NCI-H526 (cell line): ENCODE measurements around the gene RMRP.
"Not testable (repeated sequence)": the region's sequence is repeated elsewhere in the genome, so short reads cannot be mapped to it uniquely, and the experiment has no call there.

Experiments used
- DNase-seq, 2 experiments: peaks; one replicate each; lab custom pipeline; 2025; lab: John Stamatoyannopoulos, UW

RMRP gene

DNA sequence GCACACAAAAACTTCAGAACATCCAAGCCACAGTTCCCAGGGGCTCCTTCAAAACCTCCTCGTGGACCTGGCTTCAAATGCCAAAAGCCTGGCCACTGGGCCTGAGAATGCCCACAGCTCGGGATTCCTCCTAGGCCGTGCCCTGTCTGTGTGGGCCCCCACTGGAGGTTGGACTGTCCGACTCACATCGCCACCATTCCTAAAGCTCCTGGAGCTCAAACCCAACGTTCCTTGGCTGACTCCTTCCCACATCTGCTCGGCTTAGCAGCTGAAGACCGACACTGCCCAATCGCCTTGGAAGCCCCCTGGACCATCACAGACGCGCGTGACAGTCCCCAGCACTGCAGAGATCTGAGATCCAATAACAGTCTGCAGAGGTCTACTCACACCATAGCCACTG is 14.8 kb downstream of the RMRP start:
- no peak for DNase-seq

DNA sequence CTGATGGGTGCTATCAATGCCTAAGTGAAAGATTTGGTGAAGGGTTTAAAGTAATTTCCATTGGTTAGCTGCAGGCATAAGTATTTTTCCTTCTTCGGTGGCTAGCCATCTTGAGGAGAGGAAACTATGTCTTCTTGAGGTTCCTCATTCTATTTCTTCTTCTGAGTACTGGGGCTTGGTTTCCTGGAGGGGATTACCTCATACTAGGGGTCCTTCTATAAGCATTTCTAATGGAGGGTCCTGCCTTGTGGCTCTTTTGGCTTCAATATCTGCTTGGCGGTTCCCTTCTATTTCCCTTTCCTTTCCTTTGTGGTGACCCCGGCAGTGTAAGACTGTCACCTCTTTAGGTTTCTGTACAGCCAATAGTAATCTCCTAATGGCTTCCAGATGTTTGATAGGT is 16.3 kb downstream of the RMRP start:
- not testable (repeated sequence) for DNase-seq

DNA sequence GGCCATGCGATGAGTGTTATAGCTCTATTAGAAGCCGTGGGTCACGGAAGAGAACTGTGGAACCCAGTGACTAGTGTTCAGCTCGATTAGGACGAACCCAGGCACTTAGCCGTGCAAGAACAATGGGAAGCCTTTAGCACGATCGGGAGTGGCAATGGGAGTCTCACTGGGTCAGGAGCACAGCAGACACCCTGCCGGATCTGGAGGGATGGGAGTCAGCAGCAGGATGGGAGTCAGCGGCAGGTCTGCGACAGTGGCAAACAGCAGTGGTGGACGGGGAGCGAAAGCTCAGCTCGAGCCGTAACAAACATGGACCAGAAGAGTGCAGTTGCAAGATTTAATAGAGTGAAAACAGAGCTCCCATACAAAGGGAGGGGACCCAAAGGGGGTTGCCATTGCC is 17.4 kb downstream of the RMRP start:
- DNase-seq = not testable (repeated sequence)

DNA sequence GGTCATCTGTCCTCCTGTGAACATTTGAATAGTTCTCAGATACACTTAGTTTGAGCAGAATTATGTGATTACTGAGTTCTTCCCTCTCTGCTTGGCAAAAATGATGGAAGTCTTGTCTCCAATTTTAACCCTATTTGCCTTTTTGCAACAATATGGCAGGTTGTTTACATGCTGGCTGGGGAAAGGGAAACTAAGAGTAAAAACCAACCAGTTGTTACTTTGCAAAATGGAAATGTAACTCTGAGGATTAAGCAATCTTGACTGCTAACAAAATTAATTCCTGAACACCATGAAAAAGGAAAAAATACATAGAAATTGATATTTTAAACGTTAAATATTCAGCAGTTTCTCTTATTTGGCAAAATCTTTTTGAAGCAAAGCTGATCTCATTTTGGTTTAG is 18.2 kb downstream of the RMRP start:
- DNase-seq = no peak

DNA sequence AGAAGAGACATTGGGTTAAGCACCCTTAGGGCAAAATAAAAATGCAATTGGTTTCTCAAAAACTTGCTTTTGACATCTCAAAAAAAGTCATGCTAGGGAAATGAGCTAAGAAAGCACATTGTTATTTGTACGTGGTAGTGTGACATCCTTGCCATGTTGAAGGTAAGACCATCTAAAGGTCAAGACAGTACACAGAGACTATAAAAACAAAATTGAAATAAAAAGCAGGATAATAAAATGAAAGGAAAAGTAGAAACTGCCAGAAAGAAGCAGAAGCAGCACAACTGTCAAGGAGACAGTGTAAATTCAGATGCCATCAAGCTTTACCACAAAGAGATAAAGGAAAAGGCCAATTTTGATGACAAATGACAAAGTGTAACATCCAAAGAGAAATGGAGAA is 18.6 kb downstream of the RMRP start:
- DNase-seq = not testable (repeated sequence)

DNA sequence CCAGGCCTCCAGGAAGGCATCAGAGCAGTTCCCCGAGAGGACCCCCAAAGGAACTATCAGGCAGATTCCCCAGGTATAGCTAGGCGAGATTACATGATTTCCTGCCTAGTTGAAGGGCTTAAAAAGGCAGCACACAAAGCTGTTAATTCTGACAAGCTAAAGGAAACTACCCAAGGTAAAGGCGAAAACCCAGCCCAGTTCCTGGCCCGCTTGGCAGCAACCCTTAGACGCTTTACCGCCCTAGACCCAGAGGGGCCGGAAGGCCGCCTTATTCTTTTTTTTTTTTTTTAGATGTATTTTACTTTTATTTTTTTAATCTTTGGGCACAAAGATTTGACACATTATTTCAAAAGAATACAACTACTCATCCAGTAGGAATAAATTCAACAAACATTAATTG is 19.1 kb downstream of the RMRP start:
- DNase-seq = not testable (repeated sequence)

DNA sequence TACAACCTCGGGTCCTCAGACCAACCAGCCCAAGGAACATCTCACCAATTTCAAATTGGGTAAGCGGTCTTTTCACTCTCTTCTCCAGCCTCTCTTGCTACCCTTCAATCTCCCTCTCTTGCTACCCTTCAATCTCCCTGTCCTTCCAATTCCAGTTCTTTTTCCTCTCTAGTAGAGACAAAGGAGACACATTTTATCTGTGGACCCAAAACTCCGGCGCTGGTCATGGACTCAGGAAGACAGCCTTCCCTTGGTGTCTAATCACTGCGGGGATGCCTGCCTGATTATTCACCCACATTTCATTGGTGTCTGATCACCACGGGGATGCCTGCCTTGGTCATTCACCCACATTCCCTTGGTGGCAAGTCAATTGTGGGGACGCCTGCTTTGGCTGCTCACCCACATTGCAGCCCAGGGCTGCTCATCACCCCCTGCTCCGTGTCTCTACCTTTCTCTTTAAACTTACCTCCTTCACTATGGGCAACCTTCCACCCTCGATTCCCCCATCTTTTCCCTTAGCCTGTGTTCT is 20.3 kb downstream of the RMRP start:
- DNase-seq = not testable (repeated sequence)

DNA sequence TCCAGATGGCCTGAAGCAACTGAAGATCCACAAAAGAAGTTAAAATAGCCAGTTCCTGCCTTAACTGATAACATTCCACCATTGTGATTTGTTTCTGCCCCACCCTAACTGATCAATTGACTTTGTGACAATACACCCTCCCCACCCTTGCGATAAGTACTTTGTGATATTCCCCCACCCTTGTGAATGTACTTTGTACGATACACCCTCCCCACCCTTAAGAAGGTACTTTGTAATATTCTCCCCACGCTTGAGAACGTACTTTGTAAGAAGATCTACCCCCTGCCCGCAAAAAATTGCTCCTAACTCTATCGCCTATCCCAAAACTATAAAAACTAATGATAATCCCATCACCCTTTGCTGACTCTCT is 21.0 kb downstream of the RMRP start:
- DNase-seq = not testable (repeated sequence)

DNA sequence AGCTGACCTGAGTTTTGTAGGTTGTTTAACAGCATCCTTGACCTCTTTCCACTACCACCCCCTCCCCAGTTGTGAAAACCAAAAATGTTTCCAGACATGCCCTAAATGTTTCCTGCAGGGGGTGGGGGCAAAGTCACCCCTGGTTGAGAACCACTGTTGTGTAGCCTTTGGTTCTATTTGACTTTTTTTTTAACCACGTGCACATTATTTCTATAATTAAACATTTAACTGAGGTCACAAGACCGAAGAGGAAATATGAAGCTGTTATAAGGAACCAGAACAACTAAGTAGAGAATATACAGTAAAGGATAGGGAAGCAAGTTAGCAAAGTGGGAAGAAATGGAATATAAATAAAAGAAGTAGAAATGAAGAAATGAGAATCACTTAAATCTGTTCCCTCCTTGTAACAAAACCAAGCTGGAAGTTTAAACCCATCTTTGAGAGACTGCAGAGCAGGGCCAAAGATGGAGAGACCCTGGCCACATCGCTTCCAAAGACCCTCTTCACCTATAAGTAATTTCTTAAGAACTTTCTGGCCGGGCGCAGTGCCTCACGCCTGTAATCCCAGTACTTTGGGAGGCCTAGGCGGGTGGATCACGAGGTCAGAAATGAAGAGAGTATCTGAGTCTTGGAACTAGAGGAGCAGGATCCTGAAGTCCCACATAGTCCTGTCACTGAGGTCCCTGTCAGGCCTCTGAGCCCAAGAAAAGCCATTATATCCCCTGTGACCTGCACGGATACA is 21.5 kb downstream of the RMRP start:
- no peak for DNase-seq

DNA sequence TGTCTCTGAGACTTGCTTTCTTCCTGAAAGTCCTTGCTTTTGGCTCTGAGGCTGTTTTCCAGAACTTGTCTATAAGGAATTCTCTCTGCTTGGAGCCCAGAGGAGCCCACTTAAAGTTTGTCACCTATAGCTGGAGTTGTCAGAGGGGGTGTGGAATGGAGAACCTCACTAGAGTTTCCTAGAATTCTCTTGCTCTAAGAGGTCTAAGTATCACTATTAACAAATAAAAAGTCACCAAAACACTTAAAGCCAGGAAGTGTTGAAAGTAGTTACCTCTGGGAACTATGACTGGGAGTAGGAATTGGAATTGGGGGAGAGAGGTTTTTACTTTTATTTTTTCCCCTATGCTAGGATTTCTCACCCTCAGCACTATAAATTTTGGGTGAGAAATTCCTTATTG is 22.1 kb downstream of the RMRP start:
- no peak for DNase-seq

DNA sequence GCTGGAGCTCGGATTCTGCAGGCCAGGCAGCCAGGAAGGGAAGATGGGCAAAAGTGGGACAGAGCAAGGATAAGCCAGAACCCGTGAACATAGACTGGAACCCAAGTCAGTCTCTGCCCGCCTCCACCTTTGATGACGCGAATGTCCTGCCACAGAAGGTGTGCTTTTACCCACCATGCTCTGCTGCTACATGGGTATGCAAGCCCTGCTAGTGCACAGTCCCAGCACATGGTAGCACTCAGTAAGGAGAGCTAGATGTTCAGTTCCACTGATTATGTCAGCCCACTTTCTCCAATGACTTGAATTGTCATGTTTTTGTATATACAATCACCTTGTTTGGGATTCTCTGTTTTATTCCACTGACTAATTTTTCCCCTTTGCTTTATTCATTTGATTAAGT is 28.2 kb downstream of the RMRP start:
- DNase-seq = no peak

DNA sequence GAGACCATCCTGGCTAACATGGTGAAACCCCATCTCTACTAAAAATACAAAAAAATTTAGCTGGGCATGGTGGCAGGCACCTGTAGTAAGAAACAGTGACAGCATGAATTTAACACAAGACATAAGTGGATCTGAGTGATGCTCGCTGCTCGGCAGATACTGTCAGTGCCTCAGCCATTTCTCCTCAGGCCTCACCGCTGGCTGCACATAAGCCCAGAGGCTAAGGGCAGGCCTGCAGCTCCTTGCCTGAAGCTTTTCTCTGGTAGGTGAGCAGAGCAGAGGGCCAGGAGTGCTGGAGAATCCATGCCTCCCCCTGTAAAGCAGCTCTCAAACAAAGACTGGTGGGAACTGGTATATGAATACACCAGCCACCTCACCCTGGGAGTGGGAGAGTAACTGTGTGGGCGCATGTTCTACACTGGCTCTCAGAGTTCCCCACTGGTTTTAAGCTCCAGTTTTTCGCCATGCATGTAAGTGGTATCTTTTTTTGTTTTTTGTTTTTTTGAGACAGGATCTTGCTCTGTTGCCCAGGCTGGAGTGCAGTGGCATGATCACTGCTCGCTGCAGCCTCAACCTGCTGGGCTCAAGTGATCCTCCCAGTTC is 29.3 kb downstream of the RMRP start:
- no peak for DNase-seq

DNA sequence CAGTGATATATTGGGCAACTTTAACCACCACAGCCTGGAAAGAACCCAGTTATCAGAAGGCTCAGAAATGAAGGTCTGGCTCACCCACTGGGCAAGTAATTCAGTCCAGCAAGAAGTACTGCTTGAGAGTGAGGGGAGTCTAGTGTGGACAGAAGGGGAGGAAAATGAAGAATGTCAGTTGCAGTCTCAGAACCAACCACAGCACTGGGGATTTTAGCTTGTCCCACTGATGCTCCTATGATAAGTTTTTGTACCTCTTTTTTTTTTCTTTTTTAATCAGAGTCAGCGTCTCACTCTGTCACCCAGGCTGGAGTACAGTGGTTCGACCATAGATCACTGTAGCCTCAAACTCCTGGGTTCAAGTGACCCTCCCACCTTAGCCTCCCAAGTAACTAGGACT is 30.2 kb downstream of the RMRP start:
- no peak for DNase-seq

DNA sequence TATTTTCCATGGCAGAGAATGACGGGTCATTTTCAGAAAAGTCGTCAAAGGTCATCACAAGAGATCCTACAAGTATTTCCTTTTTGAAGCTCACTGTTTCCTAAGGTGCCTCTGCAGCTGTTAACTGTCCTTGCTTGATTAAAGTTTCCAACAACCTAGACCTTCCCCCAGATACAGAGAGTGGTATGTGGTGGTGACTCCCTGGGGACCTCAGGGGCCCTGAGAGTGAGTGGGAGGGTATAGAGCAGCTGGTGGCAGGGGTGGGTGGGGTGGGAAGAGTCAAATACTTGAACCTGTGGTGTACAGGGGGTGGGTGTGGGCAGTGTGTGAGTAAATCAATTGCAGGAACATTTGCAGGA is 38.0 kb downstream of the RMRP start:
- no peak for DNase-seq

DNA sequence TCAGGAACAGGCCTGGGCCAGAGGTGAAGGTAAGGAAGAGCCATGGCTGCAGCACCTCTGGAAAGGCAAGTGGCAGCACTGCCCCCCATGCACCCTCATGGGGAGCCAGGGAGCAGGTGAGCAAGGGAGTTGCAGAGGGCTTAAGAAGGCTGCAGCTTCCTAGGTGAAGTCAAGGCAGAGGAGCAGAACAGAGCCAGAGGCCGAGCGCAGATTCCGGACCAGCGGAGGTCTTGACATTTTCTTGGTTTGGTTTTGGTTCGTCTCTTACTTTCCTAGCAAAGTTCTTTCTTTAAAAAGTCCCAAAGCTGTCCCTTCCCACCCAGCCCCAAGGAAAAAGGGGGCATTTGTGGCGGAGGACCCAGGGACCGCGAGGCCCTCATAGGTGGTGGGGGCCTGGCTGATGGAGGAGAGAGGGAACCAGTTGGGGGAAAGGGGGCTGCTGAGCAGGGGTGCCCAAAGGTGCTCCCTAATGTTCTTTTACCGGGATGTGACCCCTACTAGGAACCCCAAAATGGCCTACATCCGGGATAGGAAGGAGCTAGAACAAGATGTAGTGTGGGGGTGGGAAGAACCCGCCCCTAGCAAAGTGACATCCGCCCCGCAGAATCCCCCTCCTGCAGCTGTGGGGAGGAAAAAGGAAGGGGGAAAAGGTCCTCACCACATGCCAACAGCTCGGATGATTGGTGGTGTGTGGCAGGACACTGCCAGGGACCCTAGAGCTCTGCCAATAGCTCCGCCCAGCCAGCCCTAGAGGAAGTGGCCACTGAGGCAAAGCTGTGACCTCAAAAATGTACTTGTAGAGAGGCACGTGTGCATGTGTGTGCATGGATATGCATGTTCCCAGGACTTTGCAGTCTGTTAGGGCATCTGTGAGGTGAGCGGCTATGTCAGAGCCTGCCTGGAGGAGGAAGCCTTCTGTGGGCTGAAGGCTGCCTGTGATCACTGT is 38.7 kb downstream of the RMRP start:
- no peak for DNase-seq

DNA sequence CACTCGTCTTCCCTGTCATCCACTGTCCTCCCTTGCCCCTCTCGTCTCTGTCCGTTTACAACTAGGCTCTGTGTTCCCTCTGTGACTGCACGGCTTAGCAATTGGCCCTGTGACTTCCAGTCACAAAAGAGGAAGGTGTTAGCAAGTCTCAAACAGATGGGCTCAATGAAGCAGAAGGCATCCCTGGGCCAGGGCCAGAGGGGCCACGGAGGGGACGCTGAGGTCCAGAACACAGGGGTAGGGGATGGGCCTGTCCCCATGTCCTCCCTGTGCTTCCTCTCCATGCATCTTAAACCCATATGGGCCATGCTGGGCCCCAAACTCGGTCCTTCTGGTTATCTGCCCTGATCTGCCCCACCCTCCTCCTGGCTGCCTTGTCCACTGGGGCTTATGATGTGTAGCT is 39.5 kb downstream of the RMRP start, which contains the start of gene CD72:
Gene CD72 (minus strand): TSS at position 89 of the 403 bp plus-strand sequence. CDS start 110 bp downstream, outside the sequence.
- DNase-seq = no peak

DNA sequence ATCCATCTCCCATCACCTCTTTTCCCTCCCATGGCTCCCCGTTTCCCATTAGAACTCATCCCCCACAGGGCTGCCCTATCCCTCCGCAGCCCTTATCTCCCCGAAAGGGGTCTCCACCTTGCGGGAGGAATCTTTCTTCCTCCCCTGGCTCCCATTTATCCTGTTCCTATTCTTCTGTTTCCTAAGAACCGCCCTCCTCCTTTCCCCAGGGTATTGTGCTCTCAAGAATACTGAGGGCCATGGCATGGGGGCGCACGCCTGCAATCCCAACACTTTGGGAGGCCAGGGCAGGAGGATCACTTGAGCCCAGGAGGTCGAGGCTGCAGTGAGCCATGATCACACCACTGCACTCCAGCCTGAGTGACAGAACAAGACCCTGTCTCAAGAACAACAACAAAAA is 40.3 kb downstream of the RMRP start:
- DNase-seq = no peak

DNA sequence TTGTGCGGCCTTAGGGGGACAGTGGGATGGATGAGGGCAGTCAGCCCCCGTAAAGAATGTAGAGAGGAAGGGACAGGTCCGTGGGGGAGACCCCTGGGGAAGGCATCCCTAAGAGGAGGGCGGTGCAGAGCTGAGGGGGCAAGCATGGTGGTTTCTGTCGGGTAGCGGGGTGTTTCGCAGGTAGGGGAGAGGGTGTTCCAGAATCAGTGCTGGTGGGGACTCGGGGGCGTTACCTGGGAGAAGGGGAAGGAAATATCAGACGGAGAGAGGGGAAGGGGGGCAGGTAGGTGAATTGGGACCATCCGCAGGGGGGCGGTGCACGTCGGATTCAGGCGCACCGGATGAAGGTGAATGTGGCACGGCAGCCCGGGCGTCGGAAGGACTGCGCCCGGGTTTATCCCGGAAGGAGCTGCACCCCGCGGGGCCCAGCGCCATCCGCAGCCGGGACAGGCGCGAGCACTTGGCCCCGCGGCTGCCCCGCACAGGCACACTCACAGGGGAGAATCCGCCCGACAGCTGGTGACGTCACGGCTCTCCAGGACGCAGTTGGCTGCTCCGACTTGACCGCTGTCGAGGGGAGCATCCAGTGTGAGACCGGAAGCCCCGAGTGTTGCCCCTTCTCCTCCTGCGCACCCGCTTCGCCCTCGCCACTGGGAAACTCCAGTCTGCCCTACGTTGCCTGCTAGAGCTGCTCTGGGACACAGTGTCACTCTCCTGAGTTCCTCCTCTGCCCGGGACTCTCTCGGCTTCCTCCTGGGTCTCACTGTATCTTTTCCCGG is 40.9 kb downstream of the RMRP start:
- peak; percentile 5 to 46 for DNase-seq

DNA sequence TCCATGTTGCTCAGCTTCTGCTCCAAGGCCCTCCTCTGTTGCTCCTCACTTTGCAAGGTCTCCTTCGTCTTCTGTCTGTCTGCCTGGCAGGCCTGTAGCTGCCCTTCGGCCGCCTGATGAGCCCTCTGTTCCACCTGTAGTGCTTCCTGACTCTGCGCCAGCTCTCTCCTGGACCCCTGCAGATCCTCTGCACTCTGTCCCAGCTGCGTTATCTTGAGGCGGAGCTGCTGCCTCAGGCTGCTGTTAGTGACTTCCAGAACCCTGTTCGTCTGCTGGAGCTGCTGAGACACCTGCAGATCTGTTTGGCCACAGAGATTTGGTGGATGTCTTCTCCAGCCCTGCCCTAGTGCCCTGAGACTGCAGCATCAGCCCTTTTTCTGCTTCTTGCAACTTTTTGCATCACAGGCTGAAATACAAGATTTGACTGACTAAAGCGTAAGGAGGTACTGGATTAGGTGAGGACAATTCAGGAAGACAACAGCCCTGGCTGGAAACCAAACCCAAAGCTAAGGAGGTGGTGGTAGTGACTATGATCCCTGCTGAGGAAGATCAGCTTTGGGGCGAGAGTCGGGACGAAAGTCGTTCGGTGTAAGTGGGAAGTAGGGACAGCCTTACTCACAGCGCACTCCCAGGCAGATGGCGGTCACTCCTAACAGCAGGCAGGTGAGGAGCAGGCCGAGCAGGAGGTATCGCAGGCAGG is 41.7 kb downstream of the RMRP start:
- DNase-seq = no peak

DNA sequence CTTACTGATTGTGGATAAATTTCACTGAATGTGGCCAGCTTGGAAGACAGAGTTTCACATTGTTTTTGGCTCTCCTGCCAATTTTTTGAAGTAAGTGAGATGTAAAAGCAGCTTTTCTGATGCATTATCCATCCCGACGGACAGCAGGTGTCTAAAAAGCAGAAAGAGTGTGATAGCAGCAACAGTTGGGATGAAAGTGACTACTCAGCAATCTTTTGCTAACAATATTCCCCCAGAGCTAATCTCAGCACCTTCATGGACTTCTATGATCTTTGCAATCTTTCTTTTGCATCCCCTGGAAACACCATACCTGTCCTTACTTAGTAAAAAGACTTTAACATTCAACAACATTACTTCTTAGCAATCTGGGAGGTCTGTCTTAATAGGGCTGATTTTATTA is 45.0 kb downstream of the RMRP start:
- no peak for DNase-seq

DNA sequence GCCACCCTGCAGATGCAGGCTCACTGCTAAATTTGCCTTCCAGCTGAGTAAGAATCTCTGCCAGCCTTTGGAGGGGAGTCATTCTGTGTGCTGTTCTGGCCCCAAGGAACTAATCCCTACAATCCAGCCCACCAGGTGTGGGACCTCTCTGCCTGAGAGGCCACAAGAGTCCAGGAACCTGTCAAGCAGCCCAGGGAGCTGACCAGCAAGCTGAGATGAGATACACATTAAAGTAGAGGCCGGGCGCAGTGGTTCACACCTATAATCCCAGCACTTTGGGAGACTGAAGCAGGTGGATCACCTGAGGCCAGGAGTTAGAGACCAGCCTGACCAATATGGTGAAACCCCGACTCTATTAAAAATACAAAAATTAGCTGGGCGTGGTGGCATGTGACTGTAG is 45.8 kb downstream of the RMRP start:
- not testable (repeated sequence) for DNase-seq
